ENCODE results near the gene IGSF21. TPM values are rescaled to one million over a fixed set of nuclear protein-coding genes. Genes with fewer than 3 reads are reported as not detected.

The IGSF21 gene
- total RNA-seq, 4 donors from 2014 or later, result 0.68 to 3.5 (median 1.3) TPM

- 78% methylated on average over 5 of the region's 5 CpGs for WGBS
- no peak overlapping the region for H3K27ac ChIP-seq
- H3K27me3 ChIP-seq, result peaks cover 8% of the 10 kb centered on the region
- TF ChIP-seq EP300 (IDR thresholded peaks at IDR 0.05) (no peak), CTCF (IDR thresholded peaks at IDR 0.05) (no peak), POLR2AphosphoS5 (IDR thresholded peaks at IDR 0.05) (no peak), POLR2A (IDR thresholded peaks at IDR 0.05) (no peak)
- no peak for DNase-seq (ENCODE audit: low spot score in 2 of 2)
- peaks cover 4% of the 10 kb centered on the region for H3K9me3 ChIP-seq
- H3K4me3 ChIP-seq, result no peak overlapping the region
- H3K4me1 ChIP-seq, result no peaks in the 10 kb centered on the region
- H3K36me3 ChIP-seq, result no peaks in the 10 kb centered on the region
Measured at GRCh38 chr1:18422954-18423353, 315.4 kb downstream of the IGSF21 start.

- DNase-seq (ENCODE audit: low spot score in 2 of 2), result no peak
- no peak for TF ChIP-seq EP300 (IDR thresholded peaks at IDR 0.05)
- no peak for TF ChIP-seq POLR2A (IDR thresholded peaks at IDR 0.05)
- no peak for TF ChIP-seq CTCF (IDR thresholded peaks at IDR 0.05)
- no peak for TF ChIP-seq POLR2AphosphoS5 (IDR thresholded peaks at IDR 0.05)
- 96% methylated on average over 1 of the region's 1 CpG for WGBS
- H3K27me3 ChIP-seq, result peaks cover 7% of the 10 kb centered on the region
- no peaks in the 10 kb centered on the region for H3K36me3 ChIP-seq
- H3K27ac ChIP-seq, result no peak overlapping the region
- H3K9me3 ChIP-seq, result peaks cover 4% of the 10 kb centered on the region
- H3K4me1 ChIP-seq, result no peaks in the 10 kb centered on the region
- H3K4me3 ChIP-seq, result no peak overlapping the region
Measured at GRCh38 chr1:18426580-18426979, 319.0 kb downstream of the IGSF21 start.

Data from suprapubic skin (tissue), 4 donors.